Stomach (tissue), 4 donors: ENCODE measurements around the gene NIPAL1.

Experiments
- CTCF ChIP-seq, 7 experiments: fragments of 450-650 bp in 4 of 7; fragments of 200-600 bp in 3 of 7; sonication (generic) in 3 of 7; IDR thresholded peaks; one replicate each; pipeline ENCODE4 v1.5.1; 2016 to 2019; ENCODE audit warnings: antibody characterized with exemption in 7 of 7, control low read depth in 2 of 7, mild to moderate bottlenecking in 1 of 7
- EP300 ChIP-seq: sonication (generic); formaldehyde crosslinking; IDR thresholded peaks from one replicate; pipeline ENCODE4 v1.6.1; 2017; ENCODE audit warnings: antibody characterized with exemption
- POLR2A ChIP-seq, 4 donors: fragments of 450-650 bp; IDR thresholded peaks; one replicate each; pipeline ENCODE4 v1.6.1; 2016; ENCODE audit warnings: antibody characterized with exemption in 4 of 4, control low read depth in 2 of 4, mild to moderate bottlenecking in 1 of 4, moderate library complexity in 1 of 4
- POLR2AphosphoS5 ChIP-seq, 3 donors: sonication (generic); formaldehyde crosslinking; IDR thresholded peaks; one replicate each; pipeline ENCODE4 v1.6.1; 2016; ENCODE audit warnings: antibody characterized with exemption in 3 of 3

- TF ChIP-seq CTCF (IDR thresholded peaks at IDR 0.05) (no peak), POLR2AphosphoS5 (IDR thresholded peaks at IDR 0.05) (no peak), EP300 (no peak), POLR2A (IDR thresholded peaks at IDR 0.05) (no peak)
These were observed 1.5 kb downstream of the NIPAL1 start for GRCh38 chr4:48018112-48018511.
